Subcutaneous abdominal adipose tissue (tissue), 5 donors: ENCODE data around the gene GMPR2.
"Not testable (repeated sequence)": the region's sequence is repeated elsewhere in the genome, so short reads cannot be mapped to it uniquely, and the experiment has no call there.

Experiments
- H3K27ac ChIP-seq: one replicate; pipeline ENCODE4 v1.7.0; 2013; ENCODE audit warnings: low read depth, mild to moderate bottlenecking, inconsistent platforms, low read length, moderate library complexity
- H3K27me3 ChIP-seq, 5 donors: one replicate each; pipeline ENCODE4 v1.7.0; 2013; ENCODE audit warnings: low read length in 5 of 5, inconsistent platforms in 1 of 5; ENCODE audit not compliant: control insufficient read depth in 5 of 5, insufficient read depth in 4 of 5
- H3K36me3 ChIP-seq, 5 donors: one replicate each; pipeline ENCODE4 v1.7.0; 2013; ENCODE audit warnings: low read length in 5 of 5; ENCODE audit not compliant: control insufficient read depth in 5 of 5, insufficient read depth in 5 of 5
- H3K4me1 ChIP-seq, 5 donors: one replicate each; pipeline ENCODE4 v1.7.0; 2013; ENCODE audit warnings: low read length in 5 of 5, mild to moderate bottlenecking in 3 of 5, moderate library complexity in 1 of 5; ENCODE audit not compliant: control insufficient read depth in 5 of 5, insufficient read depth in 5 of 5
- H3K4me3 ChIP-seq, 5 donors: one replicate each; pipeline ENCODE4 v1.7.0; 2013; ENCODE audit warnings: low read length in 5 of 5, low read depth in 1 of 5
- H3K9ac ChIP-seq, 5 donors: one replicate each; pipeline ENCODE4 v1.7.0; 2013; ENCODE audit warnings: low read length in 5 of 5, mild to moderate bottlenecking in 4 of 5, moderate library complexity in 3 of 5
- H3K9me3 ChIP-seq, 5 donors: one replicate each; pipeline ENCODE4 v1.7.0; 2013; ENCODE audit warnings: low read length in 5 of 5; ENCODE audit not compliant: control insufficient read depth in 5 of 5
- donor health status: healthy.
- donor health status: healthy.
- donor health status: healthy.
- donor health status: healthy.
- donor health status: healthy.

Gene GMPR2

GRCh38 chr14:24213866-24214662, 18.7 kb upstream of the GMPR2 start:
- Histone ChIP-seq H3K4me1 (peaks cover 0 to 34% (median 24%) of the 10 kb centered on the region in 5 donors), H3K9me3 (no peaks in the 10 kb centered on the region), H3K27me3 (no peaks in the 10 kb centered on the region), H3K4me3 (peak overlapping the region; percentile 59 to 92 (median 82)), H3K9ac (peak overlapping the region; percentile 67 to 97 (median 88)), H3K27ac (peak overlapping the region; percentile 89), H3K36me3 (peaks cover 12 to 36% (median 25%) of the 10 kb centered on the region in 5 donors)

- Histone ChIP-seq H3K4me1 (peaks cover 0 to 34% (median 24%) of the 10 kb centered on the region in 5 donors), H3K9me3 (no peaks in the 10 kb centered on the region), H3K27ac (peak within 1 kb of the TSS; percentile 80), H3K9ac (peak within 1 kb of the TSS; percentile 40 to 90 (median 83)), H3K36me3 (peaks cover 4 to 20% (median 9%) of the 10 kb centered on the region in 5 donors), H3K27me3 (no peaks in the 10 kb centered on the region), H3K4me3 (peak within 1 kb of the TSS; percentile 77 to 99 (median 90))
Observed at GRCh38 chr14:24215495-24216344, 17.0 kb upstream of the GMPR2 start, which contains the start of gene MDP1. Gene MDP1 (minus strand): TSS chr14:24216066. CDS start chr14:24215955, 111 bp downstream.

- no peaks in the 10 kb centered on the region for H3K27me3 ChIP-seq
- H3K4me3 ChIP-seq, result peak overlapping the region in 4 of 5 donors; percentile 77 to 99 (median 86)
- H3K9ac ChIP-seq, result peak overlapping the region in 1 of 5 donors; percentile 35
- no peaks in the 10 kb centered on the region for H3K9me3 ChIP-seq
- peak overlapping the region; percentile 80 for H3K27ac ChIP-seq
- peaks cover 4 to 16% (median 7%) of the 10 kb centered on the region in 5 donors for H3K36me3 ChIP-seq
- peaks cover 0 to 34% (median 24%) of the 10 kb centered on the region in 5 donors for H3K4me1 ChIP-seq
Observed at GRCh38 chr14:24216345-24216699, 16.4 kb upstream of the GMPR2 start.

GRCh38 chr14:24216876-24217275, 15.9 kb upstream of the GMPR2 start:
- H3K9me3 ChIP-seq, H3K9ac ChIP-seq, H3K4me3 ChIP-seq, H3K27me3 ChIP-seq, H3K27ac ChIP-seq: not testable (repeated sequence)
- H3K4me1 ChIP-seq, result peaks cover 0 to 34% (median 21%) of the 10 kb centered on the region in 5 donors
- peaks cover 3 to 14% (median 4%) of the 10 kb centered on the region in 5 donors for H3K36me3 ChIP-seq

GRCh38 chr14:24219080-24219479, 13.6 kb upstream of the GMPR2 start:
- no peak overlapping the region for H3K27ac ChIP-seq
- H3K4me3 ChIP-seq, result no peak overlapping the region
- peaks cover 3 to 14% (median 4%) of the 10 kb centered on the region in 5 donors for H3K36me3 ChIP-seq

GRCh38 chr14:24219521-24219920, 13.2 kb upstream of the GMPR2 start:
- Histone ChIP-seq H3K4me1 (peaks cover 0 to 17% (median 12%) of the 10 kb centered on the region in 5 donors), H3K36me3 (peaks cover 3 to 14% (median 4%) of the 10 kb centered on the region in 5 donors), H3K9ac (no peak overlapping the region), H3K27ac (no peak overlapping the region), H3K27me3 (no peaks in the 10 kb centered on the region), H3K9me3 (no peaks in the 10 kb centered on the region), H3K4me3 (no peak overlapping the region)

More at GRCh38 chr14:24219080-24219479, 13.6 kb upstream of the GMPR2 start:
- no peaks in the 10 kb centered on the region for H3K9me3 ChIP-seq
- H3K4me1 ChIP-seq, result peaks cover 0 to 18% (median 11%) of the 10 kb centered on the region in 5 donors
- no peak overlapping the region for H3K9ac ChIP-seq
- no peaks in the 10 kb centered on the region for H3K27me3 ChIP-seq

GRCh38 chr14:24222987-24223386, 9.7 kb upstream of the GMPR2 start:
- H3K4me1 ChIP-seq, H3K9ac ChIP-seq, H3K27me3 ChIP-seq, H3K36me3 ChIP-seq, H3K9me3 ChIP-seq, H3K4me3 ChIP-seq, H3K27ac ChIP-seq: not testable (repeated sequence)

- H3K4me1 ChIP-seq, result peaks cover 0 to 3% (median 0%) of the 10 kb centered on the region in 5 donors
- H3K27ac ChIP-seq, result no peak overlapping the region
- H3K36me3 ChIP-seq, result peaks cover 0 to 9% (median 2%) of the 10 kb centered on the region in 5 donors
- no peaks in the 10 kb centered on the region for H3K27me3 ChIP-seq
- H3K9ac ChIP-seq, result no peak overlapping the region
- no peak overlapping the region for H3K4me3 ChIP-seq
- H3K9me3 ChIP-seq, result no peaks in the 10 kb centered on the region
Observed at GRCh38 chr14:24224618-24225071, 8.1 kb upstream of the GMPR2 start.

GRCh38 chr14:24226473-24226872, 6.3 kb upstream of the GMPR2 start:
- Histone ChIP-seq H3K27me3 (no peaks in the 10 kb centered on the region), H3K27ac (no peak overlapping the region), H3K4me3 (no peak overlapping the region), H3K9ac (no peak overlapping the region), H3K9me3 (no peaks in the 10 kb centered on the region), H3K4me1 (peaks cover under 1 to 11% (median 9%) of the 10 kb centered on the region in 5 donors), H3K36me3 (peaks cover 0 to 9% (median 2%) of the 10 kb centered on the region in 5 donors)
